ENCODE results near the gene INPP4B.

GRCh38 chr4:142404191-142404611 is 441.9 kb downstream of the INPP4B start:
- no peak for TF ChIP-seq CTCF (IDR thresholded peaks at IDR 0.05; ENCODE audit: low read depth, low read length)
- TF ChIP-seq EZH2phosphoT487 (IDR thresholded peaks at IDR 0.05; ENCODE audit: low read depth) = no peak
